ENCODE measurements around the gene SEPHS1.

The SEPHS1 gene

DNA sequence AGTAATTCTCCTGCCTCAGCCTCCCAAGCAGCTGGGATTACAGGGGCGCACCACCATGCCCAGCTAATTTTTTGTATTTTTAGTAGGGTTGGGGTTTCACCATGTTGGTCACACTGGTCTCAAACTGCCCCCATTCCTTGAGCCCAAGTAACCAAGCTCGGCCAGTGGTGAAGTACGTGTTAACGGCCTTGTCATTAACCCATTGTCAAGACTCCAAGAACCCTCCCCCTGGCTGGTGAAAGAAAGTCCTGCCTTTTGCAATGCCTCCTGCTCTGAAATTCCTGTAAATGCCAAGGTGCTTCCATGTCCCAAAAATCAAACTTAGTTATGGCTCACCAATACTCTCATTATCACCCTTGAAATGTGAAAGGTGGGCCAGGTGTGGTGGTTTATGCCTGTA lies 18.8 kb upstream of the SEPHS1 start:
- H3K27me3 Mint-ChIP-seq (ENCODE audit: low read depth), result no peaks in the 10 kb centered on the region
- H3K4me1 Mint-ChIP-seq, result no peaks in the 10 kb centered on the region
- H3K9me3 Mint-ChIP-seq, result no peaks in the 10 kb centered on the region
- TF ChIP-seq, protein P1, sequence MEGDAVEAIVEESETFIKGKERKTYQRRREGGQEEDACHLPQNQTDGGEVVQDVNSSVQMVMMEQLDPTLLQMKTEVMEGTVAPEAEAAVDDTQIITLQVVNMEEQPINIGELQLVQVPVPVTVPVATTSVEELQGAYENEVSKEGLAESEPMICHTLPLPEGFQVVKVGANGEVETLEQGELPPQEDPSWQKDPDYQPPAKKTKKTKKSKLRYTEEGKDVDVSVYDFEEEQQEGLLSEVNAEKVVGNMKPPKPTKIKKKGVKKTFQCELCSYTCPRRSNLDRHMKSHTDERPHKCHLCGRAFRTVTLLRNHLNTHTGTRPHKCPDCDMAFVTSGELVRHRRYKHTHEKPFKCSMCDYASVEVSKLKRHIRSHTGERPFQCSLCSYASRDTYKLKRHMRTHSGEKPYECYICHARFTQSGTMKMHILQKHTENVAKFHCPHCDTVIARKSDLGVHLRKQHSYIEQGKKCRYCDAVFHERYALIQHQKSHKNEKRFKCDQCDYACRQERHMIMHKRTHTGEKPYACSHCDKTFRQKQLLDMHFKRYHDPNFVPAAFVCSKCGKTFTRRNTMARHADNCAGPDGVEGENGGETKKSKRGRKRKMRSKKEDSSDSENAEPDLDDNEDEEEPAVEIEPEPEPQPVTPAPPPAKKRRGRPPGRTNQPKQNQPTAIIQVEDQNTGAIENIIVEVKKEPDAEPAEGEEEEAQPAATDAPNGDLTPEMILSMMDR (IDR thresholded peaks at IDR 0.05; ENCODE audit: unreplicated experiment in 3 of 3), result no peak
- no peak overlapping the region for H3K27ac Mint-ChIP-seq
- no peak overlapping the region for H3K4me3 Mint-ChIP-seq
- no peaks in the 10 kb centered on the region for H3K36me3 Mint-ChIP-seq (ENCODE audit: low read depth)

DNA sequence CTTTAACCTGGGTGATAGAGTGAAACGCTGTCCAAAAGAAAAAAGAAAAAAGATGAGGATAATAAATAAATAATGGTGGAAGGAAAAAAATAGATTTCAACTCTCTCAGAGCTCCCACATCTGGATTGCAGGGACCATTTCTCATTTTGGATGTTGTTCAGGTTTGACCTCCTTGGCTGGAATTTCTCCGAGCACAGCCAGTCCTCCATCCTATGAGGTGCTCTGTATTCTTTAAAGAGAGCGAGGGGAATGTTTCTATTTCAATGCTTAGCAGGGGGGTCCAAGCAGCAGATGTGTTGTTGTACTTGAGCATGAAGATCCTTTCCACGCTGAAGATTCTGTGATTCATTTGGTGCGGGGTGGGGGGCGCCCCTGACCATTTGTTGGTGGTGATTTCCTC lies 17.7 kb upstream of the SEPHS1 start:
- H3K4me3 Mint-ChIP-seq, result no peak overlapping the region
- H3K27me3 Mint-ChIP-seq (ENCODE audit: low read depth), result peaks cover 3% of the 10 kb centered on the region
- no peaks in the 10 kb centered on the region for H3K9me3 Mint-ChIP-seq
- no peaks in the 10 kb centered on the region for H3K36me3 Mint-ChIP-seq (ENCODE audit: low read depth)
- no peaks in the 10 kb centered on the region for H3K4me1 Mint-ChIP-seq
- peak overlapping the region in 1 of 3 experiments; percentile 47 for H3K27ac Mint-ChIP-seq
- TF ChIP-seq, protein P1 (IDR thresholded peaks at IDR 0.05; ENCODE audit: unreplicated experiment in 3 of 3), result no peak

DNA sequence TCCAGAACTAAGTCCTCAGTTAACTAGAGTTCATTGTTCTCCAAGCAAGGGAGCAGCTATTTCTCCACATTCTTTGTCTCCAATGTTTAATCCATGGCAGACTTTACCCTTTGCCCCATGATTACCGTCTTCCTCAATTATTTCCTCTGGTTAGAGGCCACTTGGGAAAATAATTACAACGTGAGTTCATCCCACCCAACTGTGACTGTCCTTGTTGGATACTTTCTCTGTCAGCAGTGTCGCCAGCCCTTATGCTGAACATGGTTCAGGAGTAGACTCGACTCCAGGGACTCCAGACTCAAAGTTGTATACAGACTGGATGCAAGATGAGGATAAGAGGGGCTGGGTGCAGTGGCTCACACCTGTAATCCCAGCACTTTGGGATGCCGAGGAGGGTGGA lies 17.1 kb upstream of the SEPHS1 start:
- Mint-ChIP-seq H3K36me3 (ENCODE audit: low read depth) (no peaks in the 10 kb centered on the region), H3K27me3 (ENCODE audit: low read depth) (peaks cover 3% of the 10 kb centered on the region), H3K9me3 (no peaks in the 10 kb centered on the region), H3K4me1 (no peaks in the 10 kb centered on the region), H3K4me3 (no peak overlapping the region), H3K27ac (peak overlapping the region in 2 of 3 experiments; percentile 11 to 41)
- TF ChIP-seq, protein P1 (IDR thresholded peaks at IDR 0.05; ENCODE audit: unreplicated experiment in 3 of 3), result no peak

DNA sequence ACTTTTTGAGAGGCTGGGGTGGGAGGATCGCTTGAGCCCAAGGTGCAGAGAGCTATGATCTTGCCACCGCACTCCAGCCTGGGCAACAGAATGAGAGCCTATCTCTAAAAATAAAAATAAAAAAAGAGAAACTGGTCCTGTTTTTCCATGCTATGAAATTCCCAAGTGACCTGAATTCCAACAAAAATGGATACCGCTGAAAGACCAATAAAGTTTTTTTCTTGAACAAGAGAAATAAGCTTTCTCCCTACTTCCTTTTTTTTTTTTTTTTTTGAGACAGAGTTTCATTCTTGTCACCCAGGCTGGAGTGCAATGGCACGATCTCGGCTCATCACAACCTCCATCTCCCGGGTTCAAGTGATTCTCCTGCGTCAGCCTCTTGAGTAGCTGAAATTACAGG lies 12.5 kb upstream of the SEPHS1 start:
- Mint-ChIP-seq H3K4me1 (peaks cover 5% of the 10 kb centered on the region), H3K27ac (no peak overlapping the region), H3K36me3 (ENCODE audit: low read depth) (no peaks in the 10 kb centered on the region), H3K4me3 (no peak overlapping the region), H3K27me3 (ENCODE audit: low read depth) (peaks cover 7% of the 10 kb centered on the region), H3K9me3 (no peaks in the 10 kb centered on the region)
- TF ChIP-seq, protein P1 (IDR thresholded peaks at IDR 0.05; ENCODE audit: unreplicated experiment in 3 of 3), result no peak

DNA sequence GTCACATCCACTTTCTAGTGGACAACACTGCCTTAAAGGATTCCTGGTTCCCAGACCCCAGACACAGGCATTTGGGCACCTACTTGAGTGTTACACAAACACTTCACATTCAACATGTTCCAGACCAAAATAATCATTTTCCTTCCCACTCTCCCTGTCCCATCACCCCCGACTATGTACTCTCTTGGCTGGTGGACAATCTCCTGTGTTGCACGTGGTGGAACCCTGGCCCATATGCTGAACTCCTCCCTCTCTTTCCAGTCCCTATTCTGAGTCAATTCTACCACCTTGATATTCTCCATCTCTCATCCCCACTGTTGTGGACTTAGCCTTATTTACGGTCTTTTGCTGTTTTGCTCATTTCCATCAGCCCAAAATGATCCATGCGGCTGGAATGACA lies 8.3 kb upstream of the SEPHS1 start:
- H3K27me3 Mint-ChIP-seq (ENCODE audit: low read depth), result peaks cover 27% of the 10 kb centered on the region
- peak overlapping the region in 1 of 3 experiments; percentile 6 for H3K27ac Mint-ChIP-seq
- H3K4me1 Mint-ChIP-seq, result peaks cover 5% of the 10 kb centered on the region
- H3K9me3 Mint-ChIP-seq, result no peaks in the 10 kb centered on the region
- H3K36me3 Mint-ChIP-seq (ENCODE audit: low read depth), result no peaks in the 10 kb centered on the region
- H3K4me3 Mint-ChIP-seq, result peak overlapping the region in 1 of 3 experiments; percentile 3
- TF ChIP-seq, protein P1 (IDR thresholded peaks at IDR 0.05; ENCODE audit: unreplicated experiment in 3 of 3), result no peak

DNA sequence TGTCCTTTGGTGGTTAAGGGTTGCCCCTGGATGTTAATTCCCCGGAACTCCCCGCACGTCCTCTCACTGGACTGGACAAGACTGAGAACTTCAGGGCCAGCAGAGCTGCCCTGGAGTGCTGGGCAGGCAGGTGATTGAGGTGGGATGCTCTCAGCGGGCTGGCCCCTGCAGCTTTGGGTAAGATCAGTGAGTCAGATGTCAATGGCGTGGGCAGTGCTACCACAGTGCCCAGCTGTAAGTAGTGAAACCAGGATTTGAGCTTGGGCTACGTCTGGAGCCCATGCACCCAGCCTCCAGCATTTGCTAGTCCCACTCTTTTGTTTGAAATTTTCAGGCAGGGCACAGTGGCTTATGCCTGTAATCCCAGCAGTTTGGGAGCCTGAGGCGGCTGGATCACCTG lies 6.7 kb upstream of the SEPHS1 start:
- Mint-ChIP-seq H3K27ac (no peak overlapping the region), H3K27me3 (ENCODE audit: low read depth) (peaks cover 41% of the 10 kb centered on the region), H3K4me3 (no peak overlapping the region), H3K36me3 (ENCODE audit: low read depth) (no peaks in the 10 kb centered on the region), H3K4me1 (peaks cover 10% of the 10 kb centered on the region), H3K9me3 (no peaks in the 10 kb centered on the region)
- TF ChIP-seq, protein P1 (IDR thresholded peaks at IDR 0.05; ENCODE audit: unreplicated experiment in 3 of 3), result no peak
